Measurements from ENCODE around the gene PKHD1.

PKHD1 gene

DNA sequence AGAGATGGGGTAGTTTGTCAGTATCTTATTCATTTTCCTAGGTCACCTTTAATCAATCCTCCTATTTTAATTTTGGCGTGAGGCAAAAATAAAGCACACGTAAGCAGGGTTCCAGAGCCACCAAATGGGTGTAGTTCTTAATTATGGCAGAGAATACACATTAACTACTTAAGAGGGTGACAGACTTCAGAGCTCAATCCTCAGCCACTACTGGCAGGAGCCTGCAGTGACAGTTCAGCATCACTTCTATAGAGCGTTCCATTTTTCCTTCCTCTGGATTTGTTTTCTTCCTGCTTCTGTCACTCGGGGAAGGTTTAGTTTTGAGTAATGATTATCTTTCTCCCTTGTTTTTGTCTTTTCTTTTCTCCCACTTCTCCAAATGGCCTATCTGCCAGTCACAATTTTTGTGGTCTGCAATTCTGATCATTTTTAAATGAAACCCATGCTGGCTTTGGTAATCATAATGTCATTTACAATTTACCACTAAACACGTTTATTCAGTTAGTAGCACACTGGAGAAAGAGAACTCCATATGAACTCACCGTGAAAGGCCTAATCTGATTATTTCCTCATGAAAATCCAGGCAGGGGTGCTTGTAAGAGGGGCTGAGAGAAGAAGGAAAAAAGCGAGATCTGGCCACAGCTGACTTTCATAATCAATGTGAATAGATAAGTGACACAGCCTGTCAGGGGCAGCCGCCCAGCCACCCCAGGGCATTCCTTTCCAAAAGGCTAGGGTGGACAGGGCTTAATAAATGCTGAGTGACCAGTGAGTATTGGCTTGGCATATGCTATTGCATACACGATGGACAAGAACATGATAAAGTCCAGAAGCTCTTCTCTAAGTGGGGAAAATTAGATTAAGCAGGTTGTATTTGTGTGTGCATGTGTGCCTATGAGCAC lies 412.1 kb downstream of the PKHD1 start:
- TF ChIP-seq, protein P1, sequence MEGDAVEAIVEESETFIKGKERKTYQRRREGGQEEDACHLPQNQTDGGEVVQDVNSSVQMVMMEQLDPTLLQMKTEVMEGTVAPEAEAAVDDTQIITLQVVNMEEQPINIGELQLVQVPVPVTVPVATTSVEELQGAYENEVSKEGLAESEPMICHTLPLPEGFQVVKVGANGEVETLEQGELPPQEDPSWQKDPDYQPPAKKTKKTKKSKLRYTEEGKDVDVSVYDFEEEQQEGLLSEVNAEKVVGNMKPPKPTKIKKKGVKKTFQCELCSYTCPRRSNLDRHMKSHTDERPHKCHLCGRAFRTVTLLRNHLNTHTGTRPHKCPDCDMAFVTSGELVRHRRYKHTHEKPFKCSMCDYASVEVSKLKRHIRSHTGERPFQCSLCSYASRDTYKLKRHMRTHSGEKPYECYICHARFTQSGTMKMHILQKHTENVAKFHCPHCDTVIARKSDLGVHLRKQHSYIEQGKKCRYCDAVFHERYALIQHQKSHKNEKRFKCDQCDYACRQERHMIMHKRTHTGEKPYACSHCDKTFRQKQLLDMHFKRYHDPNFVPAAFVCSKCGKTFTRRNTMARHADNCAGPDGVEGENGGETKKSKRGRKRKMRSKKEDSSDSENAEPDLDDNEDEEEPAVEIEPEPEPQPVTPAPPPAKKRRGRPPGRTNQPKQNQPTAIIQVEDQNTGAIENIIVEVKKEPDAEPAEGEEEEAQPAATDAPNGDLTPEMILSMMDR (IDR thresholded peaks at IDR 0.05) = no peak

DNA sequence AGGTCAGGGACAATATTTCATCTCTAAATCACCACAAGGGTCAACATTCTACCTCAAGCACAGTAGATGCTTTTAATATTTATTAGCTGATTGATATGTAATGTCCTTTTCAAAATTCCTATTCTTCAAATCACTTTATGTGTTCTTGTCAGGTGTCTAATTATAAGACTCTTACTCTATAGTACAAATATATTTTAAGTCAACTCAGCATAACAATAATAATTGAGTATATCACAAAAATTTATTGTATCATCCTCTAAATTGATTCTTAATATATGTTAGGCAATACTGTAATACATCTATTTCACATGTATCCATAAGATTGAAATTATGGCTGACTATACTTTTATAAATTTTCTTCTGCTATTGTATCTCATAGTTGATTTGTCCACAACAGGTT lies 423.9 kb downstream of the PKHD1 start:
- TF ChIP-seq, protein P1 (IDR thresholded peaks at IDR 0.05) = no peak

DNA sequence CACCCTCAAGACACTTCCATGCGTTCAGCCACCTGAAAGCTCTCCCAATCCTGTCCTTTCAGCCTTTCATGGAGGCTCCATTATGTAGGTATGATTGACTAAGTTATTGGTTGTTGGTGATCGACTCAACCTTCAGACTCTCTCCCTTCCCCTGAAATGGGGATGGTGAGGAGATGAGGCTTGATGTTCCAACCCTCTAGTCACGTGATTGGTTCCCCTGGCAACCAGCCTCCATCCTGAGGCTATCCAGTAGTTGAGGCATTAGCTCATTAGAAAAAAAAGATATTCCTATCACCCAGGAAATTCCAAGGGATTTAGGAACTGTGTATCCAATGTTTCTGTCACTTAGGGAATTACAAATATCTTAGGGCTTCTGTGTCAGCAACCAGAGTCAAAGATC lies 426.6 kb downstream of the PKHD1 start:
- TF ChIP-seq, protein P1 (IDR thresholded peaks at IDR 0.05) = no peak

DNA sequence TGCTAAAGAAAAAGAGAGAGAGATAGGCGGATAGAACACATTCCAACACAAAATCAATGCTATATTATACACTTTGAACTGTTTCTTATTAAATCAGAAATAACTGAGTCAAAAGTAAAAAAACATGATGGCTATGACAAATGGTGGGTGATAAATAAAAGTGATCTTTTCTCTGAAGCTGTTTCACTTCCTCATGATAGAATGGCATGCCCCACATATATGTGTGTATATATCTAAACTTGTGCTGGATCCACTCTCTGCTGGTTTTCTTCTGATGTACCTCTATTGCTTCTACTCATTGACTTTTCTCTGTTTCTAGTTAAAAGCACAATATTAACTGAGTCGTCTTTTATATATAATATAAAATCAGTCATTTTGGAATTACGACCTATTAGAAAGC lies 429.9 kb downstream of the PKHD1 start:
- TF ChIP-seq, protein P1 (IDR thresholded peaks at IDR 0.05) = no peak

DNA sequence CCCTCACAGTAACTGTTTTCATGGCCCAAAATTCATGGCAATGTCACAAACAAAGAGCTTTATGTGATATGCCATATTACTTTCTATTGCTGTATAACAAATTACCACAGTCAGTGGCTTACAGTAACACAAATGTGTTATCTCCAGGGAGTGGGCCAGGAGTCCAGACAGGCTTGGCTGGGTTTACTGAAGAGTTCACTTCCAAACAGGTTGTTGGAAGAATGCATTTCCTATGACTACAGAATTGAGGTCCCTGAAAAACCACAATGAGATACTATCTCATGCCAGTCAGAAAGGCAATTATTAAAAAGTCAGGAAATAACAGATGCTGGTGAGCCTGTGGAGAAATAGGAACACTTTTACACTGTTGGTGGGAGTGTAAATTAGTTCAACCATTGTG lies 431.9 kb downstream of the PKHD1 start:
- TF ChIP-seq, protein P1 (IDR thresholded peaks at IDR 0.05) = no peak

DNA sequence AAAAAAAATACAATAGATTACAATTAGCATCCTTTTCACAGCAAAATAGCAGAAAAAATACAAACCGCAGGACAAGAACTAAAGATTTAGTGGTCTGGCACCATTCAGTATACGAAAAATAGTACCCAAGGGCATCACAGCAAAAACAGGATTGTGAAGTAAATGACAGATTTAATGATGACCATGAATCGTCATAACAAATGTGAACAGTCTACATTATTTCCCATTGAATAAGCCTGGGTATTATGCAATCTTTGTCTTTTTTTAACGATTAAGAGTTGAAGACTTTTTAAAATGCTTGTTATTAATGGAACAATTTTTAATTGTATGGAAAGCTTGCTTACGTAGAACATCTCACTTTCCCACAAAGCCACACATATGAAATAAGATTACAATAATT lies 432.8 kb downstream of the PKHD1 start:
- TF ChIP-seq, protein P1 (IDR thresholded peaks at IDR 0.05) = no peak

DNA sequence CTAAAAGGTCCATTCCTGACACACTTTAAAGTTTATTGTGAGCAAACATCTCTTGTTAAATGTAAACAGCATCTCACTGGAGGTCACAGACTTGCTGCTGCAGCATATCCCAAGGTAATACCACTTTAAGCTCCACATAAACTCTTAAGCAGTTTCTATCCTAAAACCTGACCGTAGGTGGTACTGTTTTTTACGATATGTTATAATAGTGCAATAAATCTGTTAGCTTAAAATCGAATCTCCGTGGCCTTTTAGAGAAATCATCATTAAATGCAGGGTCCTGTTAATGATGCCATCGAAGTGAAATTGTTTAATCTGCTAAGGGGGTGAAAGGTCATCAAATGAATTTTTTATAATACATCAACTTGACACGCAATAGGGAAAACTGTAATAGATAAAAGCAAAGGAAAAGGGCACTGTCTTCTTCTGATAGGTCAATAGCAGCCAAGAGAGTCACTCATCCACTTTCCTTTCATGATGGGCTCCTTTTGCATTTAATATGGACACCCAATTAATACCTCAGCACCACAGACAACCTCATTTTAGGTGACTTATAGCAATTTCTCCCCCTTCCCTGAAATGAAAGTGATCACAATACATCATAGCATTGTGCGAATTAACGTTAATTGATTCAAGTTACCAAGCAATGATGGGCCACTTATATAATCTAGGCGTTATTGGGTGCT lies 436.1 kb downstream of the PKHD1 start:
- TF ChIP-seq, protein P1 (IDR thresholded peaks at IDR 0.05) = no peak

Measured in LNCAP (cell line).